ENCODE data around the gene DUSP5.
A peak's percentile ranks its signal among the peaks of the same experiment; 100 is the strongest.

Gene DUSP5, protein sequence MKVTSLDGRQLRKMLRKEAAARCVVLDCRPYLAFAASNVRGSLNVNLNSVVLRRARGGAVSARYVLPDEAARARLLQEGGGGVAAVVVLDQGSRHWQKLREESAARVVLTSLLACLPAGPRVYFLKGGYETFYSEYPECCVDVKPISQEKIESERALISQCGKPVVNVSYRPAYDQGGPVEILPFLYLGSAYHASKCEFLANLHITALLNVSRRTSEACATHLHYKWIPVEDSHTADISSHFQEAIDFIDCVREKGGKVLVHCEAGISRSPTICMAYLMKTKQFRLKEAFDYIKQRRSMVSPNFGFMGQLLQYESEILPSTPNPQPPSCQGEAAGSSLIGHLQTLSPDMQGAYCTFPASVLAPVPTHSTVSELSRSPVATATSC

DNA sequence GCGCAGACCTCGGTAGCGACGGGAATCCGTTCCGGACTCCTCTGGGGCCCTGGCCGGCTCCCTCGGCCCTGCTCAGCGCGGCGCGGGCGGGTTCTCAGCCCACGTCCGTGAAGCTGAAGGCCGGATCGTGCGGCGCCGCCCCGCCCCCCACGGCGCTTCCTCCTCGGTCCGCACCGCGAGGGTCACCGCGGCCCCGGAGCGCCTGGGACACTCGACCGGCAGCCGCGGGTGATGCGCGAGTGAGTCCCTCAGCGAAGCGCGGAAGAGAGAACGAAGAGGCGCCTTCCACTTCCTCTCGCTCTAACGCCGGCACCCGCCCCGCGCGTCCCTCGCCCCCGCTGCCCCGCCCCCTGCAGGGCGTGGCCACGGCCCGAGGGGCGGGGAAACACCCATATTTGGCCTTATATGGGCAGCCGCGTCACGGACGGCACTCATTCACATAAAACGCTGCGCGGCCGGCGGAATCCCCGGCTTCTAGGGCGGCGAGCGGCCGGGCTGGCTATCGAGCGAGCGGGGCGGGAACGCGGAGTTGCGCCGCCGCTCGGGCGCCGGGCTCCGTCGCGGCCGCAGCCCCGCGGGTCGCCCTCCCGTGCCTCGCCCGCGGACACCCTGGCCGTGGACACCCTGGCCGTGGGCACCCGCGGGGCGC lies at the start of gene DUSP5:
DUSP5 (plus strand) TSS at position 470 of the 649 bp plus-strand sequence. CDS start 215 bp downstream, outside the sequence.
- peak; percentile 23; the same call in 1 of the 2 replicates for TF ChIP-seq NFIC (IDR thresholded peaks at IDR 0.05)
- no peak for TF ChIP-seq CEBPB (IDR thresholded peaks at IDR 0.05)
- TF ChIP-seq ZBTB7A (IDR thresholded peaks at IDR 0.05; ENCODE audit: low read depth) = peak; percentile 56; the same call in 1 of the 2 replicates
- TF ChIP-seq TCF12 (IDR thresholded peaks at IDR 0.05; ENCODE audit: low read depth) = no peak; the same call in none of the 2 replicates
- TF ChIP-seq TEAD4 (IDR thresholded peaks at IDR 0.05) = peak; percentile 54
- no peak; the same call in 1 of the 2 replicates for TF ChIP-seq EP300 (IDR thresholded peaks at IDR 0.05; ENCODE audit: borderline replicate concordance)
- TF ChIP-seq USF1 (IDR thresholded peaks at IDR 0.05) = no peak
- TF ChIP-seq EGR1 (IDR thresholded peaks at IDR 0.05) = peak; percentile 96
- TF ChIP-seq RAD21 (IDR thresholded peaks at IDR 0.05; ENCODE audit: low read depth) = peak; percentile 14; the same call in 1 of the 2 replicates
- TF ChIP-seq TAF1 (IDR thresholded peaks at IDR 0.05; ENCODE audit: low read depth) = peak; percentile 90
- peak; percentile 90 for TF ChIP-seq CREB1 (IDR thresholded peaks at IDR 0.05; ENCODE audit: low read depth)

DNA sequence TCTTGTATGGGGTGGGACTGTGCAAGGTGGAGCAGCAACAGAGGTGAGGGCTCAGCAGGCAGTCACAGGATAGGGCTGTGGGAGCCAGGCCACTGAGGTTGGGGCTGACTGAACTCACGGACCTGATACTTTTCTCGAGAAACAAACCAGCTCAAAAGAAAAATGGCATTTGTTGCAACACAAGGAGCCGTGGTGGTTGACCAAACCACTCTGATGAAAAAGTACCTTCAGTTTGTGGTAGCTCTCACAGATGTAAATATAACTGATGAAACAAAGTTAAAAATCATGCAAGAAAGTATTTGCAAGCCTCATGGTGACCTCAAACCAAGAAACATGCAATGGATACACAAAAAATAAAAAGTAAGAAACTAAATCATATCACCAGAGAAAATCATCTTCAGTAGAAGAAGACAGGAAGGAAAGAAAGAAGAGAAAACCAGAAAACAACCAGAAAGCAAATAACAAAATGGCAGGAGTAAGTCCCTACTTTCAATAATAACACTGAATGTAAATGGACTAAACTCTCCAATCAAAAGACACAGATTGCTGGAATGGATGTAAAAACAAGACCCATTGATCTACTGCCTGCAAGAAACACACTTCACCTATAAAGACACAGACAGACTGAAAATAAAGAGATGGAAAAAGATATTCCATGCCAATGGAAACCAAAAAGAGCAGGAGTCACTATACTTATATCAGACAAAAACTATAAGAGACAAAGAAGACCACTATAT lies 48.9 kb upstream of the DUSP5 start:
- TF ChIP-seq TAF1 (IDR thresholded peaks at IDR 0.05; ENCODE audit: low read depth) (no peak), CEBPB (IDR thresholded peaks at IDR 0.05) (no peak), RAD21 (IDR thresholded peaks at IDR 0.05; ENCODE audit: low read depth) (no peak), TEAD4 (IDR thresholded peaks at IDR 0.05) (no peak), YY1 (IDR thresholded peaks at IDR 0.05; ENCODE audit: low read depth) (no peak), NFIC (IDR thresholded peaks at IDR 0.05) (no peak), EP300 (IDR thresholded peaks at IDR 0.05; ENCODE audit: borderline replicate concordance) (no peak), CREB1 (IDR thresholded peaks at IDR 0.05; ENCODE audit: low read depth) (no peak)

- TF ChIP-seq EGR1 (IDR thresholded peaks at IDR 0.05) = 0 out of 2 replicates have a peak, but pooled peaks have one; percentile 32
- TF ChIP-seq USF1 (IDR thresholded peaks at IDR 0.05) = no peak
- no peak for TF ChIP-seq CEBPB (IDR thresholded peaks at IDR 0.05)
- no peak for TF ChIP-seq TEAD4 (IDR thresholded peaks at IDR 0.05)
- no peak for TF ChIP-seq ZBTB7A (IDR thresholded peaks at IDR 0.05; ENCODE audit: low read depth)
These were observed 42.3 kb upstream of the DUSP5 start for GRCh38 chr10:110455446-110455845.

DNA sequence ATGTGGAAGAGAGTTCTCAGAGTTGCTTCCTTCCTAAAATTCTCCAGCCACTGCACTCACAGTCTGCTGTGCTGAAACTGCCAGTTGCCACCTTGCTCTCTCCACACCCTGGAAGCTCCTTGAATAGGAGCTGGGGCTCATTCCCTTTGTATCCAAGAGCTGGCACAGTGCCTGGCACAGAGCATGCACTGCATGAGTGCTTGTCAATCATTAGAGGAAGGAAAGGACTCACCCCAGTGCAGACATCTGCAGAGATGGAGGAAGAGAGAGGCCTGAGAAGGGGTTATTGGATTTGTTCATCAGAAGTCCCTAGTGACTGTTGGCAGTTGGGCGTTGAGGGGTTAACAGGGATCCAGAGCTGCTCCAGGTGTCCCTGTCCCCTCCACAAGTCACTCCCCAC lies 41.7 kb upstream of the DUSP5 start:
- TF ChIP-seq TCF12 (IDR thresholded peaks at IDR 0.05; ENCODE audit: low read depth) = no peak
- TF ChIP-seq, protein P1, sequence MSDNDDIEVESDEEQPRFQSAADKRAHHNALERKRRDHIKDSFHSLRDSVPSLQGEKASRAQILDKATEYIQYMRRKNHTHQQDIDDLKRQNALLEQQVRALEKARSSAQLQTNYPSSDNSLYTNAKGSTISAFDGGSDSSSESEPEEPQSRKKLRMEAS (IDR thresholded peaks at IDR 0.05) = peak; percentile 25; the same call in 1 of the 2 replicates
- 0 out of 2 replicates have a peak, but pooled peaks have one; percentile 1 for TF ChIP-seq RAD21 (IDR thresholded peaks at IDR 0.05; ENCODE audit: low read depth)
- TF ChIP-seq TEAD4 (IDR thresholded peaks at IDR 0.05) = no peak
- peak; percentile 27; the same call in 1 of the 2 replicates for TF ChIP-seq NFIC (IDR thresholded peaks at IDR 0.05)

- TF ChIP-seq ZBTB7A (IDR thresholded peaks at IDR 0.05; ENCODE audit: low read depth) (no peak), RAD21 (IDR thresholded peaks at IDR 0.05; ENCODE audit: low read depth) (no peak), TCF12 (IDR thresholded peaks at IDR 0.05; ENCODE audit: low read depth) (no peak), CEBPB (IDR thresholded peaks at IDR 0.05) (no peak)
These were observed 41.1 kb upstream of the DUSP5 start for GRCh38 chr10:110456523-110457091.

- TF ChIP-seq EP300 (IDR thresholded peaks at IDR 0.05; ENCODE audit: borderline replicate concordance) (no peak), TCF12 (IDR thresholded peaks at IDR 0.05; ENCODE audit: low read depth) (no peak), EGR1 (IDR thresholded peaks at IDR 0.05) (no peak), USF1 (IDR thresholded peaks at IDR 0.05) (no peak)
These were observed 39.9 kb upstream of the DUSP5 start for GRCh38 chr10:110457851-110458250.

GRCh38 chr10:110458266-110458920 lies 39.3 kb upstream of the DUSP5 start:
- TF ChIP-seq CREB1 (IDR thresholded peaks at IDR 0.05; ENCODE audit: low read depth) (no peak), RAD21 (IDR thresholded peaks at IDR 0.05; ENCODE audit: low read depth) (no peak), EGR1 (IDR thresholded peaks at IDR 0.05) (no peak), TEAD4 (IDR thresholded peaks at IDR 0.05) (no peak), USF1 (IDR thresholded peaks at IDR 0.05) (no peak), EP300 (IDR thresholded peaks at IDR 0.05; ENCODE audit: borderline replicate concordance) (no peak), TCF12 (IDR thresholded peaks at IDR 0.05; ENCODE audit: low read depth) (no peak), YY1 (IDR thresholded peaks at IDR 0.05; ENCODE audit: low read depth) (no peak), NFIC (IDR thresholded peaks at IDR 0.05) (no peak), FOXM1 (IDR thresholded peaks at IDR 0.05; ENCODE audit: borderline replicate concordance, low read depth) (no peak), CEBPB (IDR thresholded peaks at IDR 0.05) (no peak), ZBTB7A (IDR thresholded peaks at IDR 0.05; ENCODE audit: low read depth) (no peak), TAF1 (IDR thresholded peaks at IDR 0.05; ENCODE audit: low read depth) (no peak)
- TF ChIP-seq, protein P1 (IDR thresholded peaks at IDR 0.05) = no peak
- TF ChIP-seq, protein P2, sequence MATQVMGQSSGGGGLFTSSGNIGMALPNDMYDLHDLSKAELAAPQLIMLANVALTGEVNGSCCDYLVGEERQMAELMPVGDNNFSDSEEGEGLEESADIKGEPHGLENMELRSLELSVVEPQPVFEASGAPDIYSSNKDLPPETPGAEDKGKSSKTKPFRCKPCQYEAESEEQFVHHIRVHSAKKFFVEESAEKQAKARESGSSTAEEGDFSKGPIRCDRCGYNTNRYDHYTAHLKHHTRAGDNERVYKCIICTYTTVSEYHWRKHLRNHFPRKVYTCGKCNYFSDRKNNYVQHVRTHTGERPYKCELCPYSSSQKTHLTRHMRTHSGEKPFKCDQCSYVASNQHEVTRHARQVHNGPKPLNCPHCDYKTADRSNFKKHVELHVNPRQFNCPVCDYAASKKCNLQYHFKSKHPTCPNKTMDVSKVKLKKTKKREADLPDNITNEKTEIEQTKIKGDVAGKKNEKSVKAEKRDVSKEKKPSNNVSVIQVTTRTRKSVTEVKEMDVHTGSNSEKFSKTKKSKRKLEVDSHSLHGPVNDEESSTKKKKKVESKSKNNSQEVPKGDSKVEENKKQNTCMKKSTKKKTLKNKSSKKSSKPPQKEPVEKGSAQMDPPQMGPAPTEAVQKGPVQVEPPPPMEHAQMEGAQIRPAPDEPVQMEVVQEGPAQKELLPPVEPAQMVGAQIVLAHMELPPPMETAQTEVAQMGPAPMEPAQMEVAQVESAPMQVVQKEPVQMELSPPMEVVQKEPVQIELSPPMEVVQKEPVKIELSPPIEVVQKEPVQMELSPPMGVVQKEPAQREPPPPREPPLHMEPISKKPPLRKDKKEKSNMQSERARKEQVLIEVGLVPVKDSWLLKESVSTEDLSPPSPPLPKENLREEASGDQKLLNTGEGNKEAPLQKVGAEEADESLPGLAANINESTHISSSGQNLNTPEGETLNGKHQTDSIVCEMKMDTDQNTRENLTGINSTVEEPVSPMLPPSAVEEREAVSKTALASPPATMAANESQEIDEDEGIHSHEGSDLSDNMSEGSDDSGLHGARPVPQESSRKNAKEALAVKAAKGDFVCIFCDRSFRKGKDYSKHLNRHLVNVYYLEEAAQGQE (IDR thresholded peaks at IDR 0.05; ENCODE audit: low read depth) = no peak

Data from Ishikawa (cell line).